Stimulated activated CD4-positive, alpha-beta T cell treated with anti-CD3 and anti-CD28 coated beads, Interleukin-1b, Interleukin-23, amount 100 ng/mL, for 24 hours (primary cell): Measurements from ENCODE around the gene WDR88.
"Not testable (repeated sequence)": the region's sequence is repeated elsewhere in the genome, so short reads cannot be mapped to it uniquely, and the experiment has no call there.

Source experiments
- DNase-seq, 4 experiments: peaks; one replicate each; pipeline ENCODE4 v3.0.0-alpha.2; 2020; ENCODE audit warnings: low read depth in 4 of 4, low spot score in 1 of 4

Gene WDR88

GRCh38 chr19:33171222-33171795 is 39.4 kb downstream of the WDR88 start:
- DNase-seq: no peak

GRCh38 chr19:33171916-33172359 is 40.0 kb downstream of the WDR88 start:
- no peak for DNase-seq

- no peak for DNase-seq
Observed at GRCh38 chr19:33174186-33174585, 42.3 kb downstream of the WDR88 start.

GRCh38 chr19:33175156-33175782 is 43.4 kb downstream of the WDR88 start:
- DNase-seq: no peak

- DNase-seq: peak in 1 of 4 experiments; percentile 8
Observed at GRCh38 chr19:33175886-33176669, 44.2 kb downstream of the WDR88 start.

GRCh38 chr19:33176670-33177416 is 44.9 kb downstream of the WDR88 start:
- peak; percentile 80 to 98 (median 93) for DNase-seq

- no peak for DNase-seq
Observed at GRCh38 chr19:33177417-33177979, 45.6 kb downstream of the WDR88 start.

GRCh38 chr19:33186431-33187182 is 54.7 kb downstream of the WDR88 start:
- no peak for DNase-seq

- DNase-seq: no peak
Observed at GRCh38 chr19:33187183-33187540, 55.2 kb downstream of the WDR88 start.

- no peak for DNase-seq
Observed at GRCh38 chr19:33189453-33189852, 57.5 kb downstream of the WDR88 start.

GRCh38 chr19:33191092-33191491 is 59.2 kb downstream of the WDR88 start:
- not testable (repeated sequence) for DNase-seq

- DNase-seq: no peak
Observed at GRCh38 chr19:33191501-33191900, 59.6 kb downstream of the WDR88 start.

- no peak for DNase-seq
Observed at GRCh38 chr19:33192010-33192409, 60.1 kb downstream of the WDR88 start.

- no peak for DNase-seq
Observed at GRCh38 chr19:33193269-33193864, 61.5 kb downstream of the WDR88 start.

GRCh38 chr19:33193865-33194362 is 62.0 kb downstream of the WDR88 start, which contains the start of gene LRP3:
TSS of gene LRP3 (plus strand) at chr19:33194330. CDS start at chr19:33194786, 456 bp downstream.
- DNase-seq: no peak

GRCh38 chr19:33194532-33194885 is 62.6 kb downstream of the WDR88 start:
- DNase-seq: no peak

GRCh38 chr19:33194886-33195644 is 63.2 kb downstream of the WDR88 start:
- DNase-seq: no peak

- DNase-seq: no peak
Observed at GRCh38 chr19:33195645-33196347, 63.9 kb downstream of the WDR88 start.
